Activated CD8-positive, alpha-beta T cell treated with anti-CD3 and anti-CD28 coated beads for 36 hours (primary cell): ENCODE results near the gene PTPRN2. TPM values are rescaled to one million over a fixed set of nuclear protein-coding genes. Genes with fewer than 3 reads are reported as not detected.

Experiments used
- ATAC-seq: fragments of 200-7000 bp; cut with Tn5 transposase; one replicate; pipeline ENCODE4 v1.10.0; 2021; ENCODE audit warnings: mild to moderate bottlenecking, moderate library complexity
- CTCF ChIA-PET: fragments of 350-600 bp; sonication (Branson Sonifier 250); formaldehyde crosslinking; loops from one replicate; lab custom pipeline; 2021; ENCODE audit warnings: antibody characterized with exemption; lab: Charles Lee
- POLR2A ChIA-PET: fragments of 350-600 bp; sonication (Branson Sonifier 250); formaldehyde crosslinking; loops from one replicate; lab custom pipeline; 2021; ENCODE audit warnings: antibody characterized with exemption; lab: Charles Lee
- DNase-seq: peaks from one replicate; pipeline ENCODE4 v3.0.0-alpha.2; 2020
- H3K27ac Mint-ChIP-seq: one replicate; pipeline ENCODE4 v1.8.0; 2021; ENCODE audit warnings: mild to moderate bottlenecking, mixed read lengths
- H3K27me3 Mint-ChIP-seq: one replicate; pipeline ENCODE4 v1.8.0; 2021; ENCODE audit warnings: mixed read lengths
- H3K36me3 Mint-ChIP-seq: one replicate; pipeline ENCODE4 v1.8.0; 2021; ENCODE audit warnings: low read depth, mixed read lengths
- H3K4me1 Mint-ChIP-seq: one replicate; pipeline ENCODE4 v1.8.0; 2021; ENCODE audit warnings: low read depth, mixed read lengths
- H3K4me3 Mint-ChIP-seq: one replicate; pipeline ENCODE4 v1.8.0; 2021; ENCODE audit warnings: mild to moderate bottlenecking, moderate library complexity, mixed read lengths
- H3K9me3 Mint-ChIP-seq: one replicate; pipeline ENCODE4 v1.8.0; 2021; ENCODE audit warnings: mixed read lengths
- intact Hi-C: fragments of 100-400 bp; cut with micrococcal nuclease; formaldehyde crosslinking; loops from one replicate; pipeline ENCODE4 v1.10.0; 2022
- total RNA-seq, 2 experiments: library from RNA; stranded (reverse); gene quantifications; one replicate each; pipeline ENCODE4 v1.2.3, GENCODE V29; 2021
- TF ChIP-seq, protein P1 (sequence below): fragments of 200-600 bp; IDR thresholded peaks from one replicate; pipeline ENCODE4 v1.8.0; 2022; ENCODE audit warnings: antibody characterized with exemption, mild to moderate bottlenecking

Gene PTPRN2
- total RNA-seq, 2 experiments from 2014 or later = 0.49 to 0.65 TPM

DNA sequence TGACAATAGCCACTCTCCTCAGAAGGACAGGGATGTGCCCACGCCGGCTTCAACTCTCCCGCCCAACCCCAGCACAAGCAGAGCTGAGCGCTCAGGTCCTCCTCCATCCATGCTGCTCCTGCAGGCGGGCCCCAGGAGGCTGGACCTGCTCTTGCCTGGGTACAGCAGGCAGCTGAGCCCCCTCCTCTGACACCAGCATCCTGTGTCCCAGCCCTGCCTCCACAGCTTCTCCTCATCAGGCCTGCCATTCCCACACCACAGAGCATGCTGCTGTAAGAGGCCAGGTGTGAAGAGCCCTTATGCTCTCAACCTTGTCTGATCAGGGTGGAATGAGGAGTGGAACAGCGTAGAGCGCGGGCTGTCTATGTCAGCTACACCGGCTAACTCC lies 302.2 kb downstream of the PTPRN2 start:
- ChIA-PET POLR2A (no interaction called here), CTCF (no interaction called here)
- DNase-seq (no peak), ATAC-seq (no peak)
- no peak overlapping the region for H3K27ac Mint-ChIP-seq
- no peaks in the 10 kb centered on the region for H3K36me3 Mint-ChIP-seq
- peaks cover 28% of the 10 kb centered on the region for H3K9me3 Mint-ChIP-seq
- H3K4me1 Mint-ChIP-seq = no peaks in the 10 kb centered on the region
- TF ChIP-seq, protein P1, sequence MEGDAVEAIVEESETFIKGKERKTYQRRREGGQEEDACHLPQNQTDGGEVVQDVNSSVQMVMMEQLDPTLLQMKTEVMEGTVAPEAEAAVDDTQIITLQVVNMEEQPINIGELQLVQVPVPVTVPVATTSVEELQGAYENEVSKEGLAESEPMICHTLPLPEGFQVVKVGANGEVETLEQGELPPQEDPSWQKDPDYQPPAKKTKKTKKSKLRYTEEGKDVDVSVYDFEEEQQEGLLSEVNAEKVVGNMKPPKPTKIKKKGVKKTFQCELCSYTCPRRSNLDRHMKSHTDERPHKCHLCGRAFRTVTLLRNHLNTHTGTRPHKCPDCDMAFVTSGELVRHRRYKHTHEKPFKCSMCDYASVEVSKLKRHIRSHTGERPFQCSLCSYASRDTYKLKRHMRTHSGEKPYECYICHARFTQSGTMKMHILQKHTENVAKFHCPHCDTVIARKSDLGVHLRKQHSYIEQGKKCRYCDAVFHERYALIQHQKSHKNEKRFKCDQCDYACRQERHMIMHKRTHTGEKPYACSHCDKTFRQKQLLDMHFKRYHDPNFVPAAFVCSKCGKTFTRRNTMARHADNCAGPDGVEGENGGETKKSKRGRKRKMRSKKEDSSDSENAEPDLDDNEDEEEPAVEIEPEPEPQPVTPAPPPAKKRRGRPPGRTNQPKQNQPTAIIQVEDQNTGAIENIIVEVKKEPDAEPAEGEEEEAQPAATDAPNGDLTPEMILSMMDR = no peak
- intact Hi-C loops = no loop called here
- no peak overlapping the region for H3K4me3 Mint-ChIP-seq
- H3K27me3 Mint-ChIP-seq = no peaks in the 10 kb centered on the region

DNA sequence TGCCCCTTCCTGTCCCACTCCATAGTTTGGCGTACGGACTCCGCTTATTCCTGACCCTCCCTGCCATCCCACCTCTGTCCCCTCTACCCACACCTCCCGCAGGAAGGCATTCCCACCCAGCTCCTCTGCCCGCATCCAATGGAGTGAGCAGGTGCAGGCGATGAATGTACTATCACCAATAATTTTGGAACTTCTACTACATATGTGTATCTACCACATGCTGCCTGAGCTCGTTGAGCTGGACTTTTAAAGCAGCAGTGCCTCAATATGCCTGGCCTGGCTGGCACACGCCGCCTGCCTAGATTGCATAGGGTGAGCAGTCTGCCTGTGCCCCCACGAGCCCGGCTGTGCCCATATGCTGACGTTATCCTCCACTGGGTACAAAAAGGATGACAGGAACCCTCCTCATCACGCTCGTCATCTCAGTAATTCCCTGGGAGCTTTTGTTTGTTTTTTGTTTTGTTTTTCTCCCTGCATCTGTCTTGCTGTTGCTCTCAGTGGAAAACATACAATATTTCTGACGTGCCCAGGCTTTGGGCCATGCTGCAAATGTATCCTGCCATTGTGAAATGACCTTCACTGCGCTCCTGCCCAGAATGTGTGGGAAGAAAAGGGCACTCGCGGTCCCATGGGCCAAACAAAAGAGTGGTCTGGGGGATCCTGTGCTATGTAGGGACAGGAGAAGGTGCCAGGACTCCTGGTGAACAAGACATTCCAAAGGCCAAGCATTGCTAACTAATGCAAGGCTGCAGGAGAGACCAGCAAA lies 302.8 kb downstream of the PTPRN2 start:
- CTCF ChIA-PET = no interaction called here
- DNase-seq = no peak
- TF ChIP-seq, protein P1 = no peak
- no peak for ATAC-seq
- intact Hi-C loops = no loop called here
- Mint-ChIP-seq H3K9me3 (peaks cover 27% of the 10 kb centered on the region), H3K4me1 (no peaks in the 10 kb centered on the region), H3K4me3 (no peak overlapping the region), H3K27ac (no peak overlapping the region), H3K36me3 (no peaks in the 10 kb centered on the region), H3K27me3 (no peaks in the 10 kb centered on the region)
- POLR2A ChIA-PET = no interaction called here

DNA sequence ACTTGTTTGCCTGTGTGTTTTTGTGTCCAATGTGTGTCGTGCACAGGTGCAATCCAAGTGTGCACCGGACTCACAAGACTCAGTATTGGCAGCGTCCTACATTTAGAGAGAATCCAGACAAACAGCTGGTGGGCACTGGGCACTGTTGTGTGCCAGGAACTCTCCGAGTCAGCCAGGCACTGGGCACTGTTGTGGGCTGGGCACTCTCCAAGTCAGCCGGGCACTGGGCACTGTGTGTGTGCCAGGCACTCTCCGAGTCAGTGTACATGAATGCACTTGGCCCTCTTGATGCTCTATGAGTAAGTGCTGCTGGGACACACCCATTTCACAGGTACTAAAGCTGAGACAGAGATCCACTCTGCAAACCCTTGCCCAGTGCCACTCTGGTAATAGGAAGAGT lies 303.5 kb downstream of the PTPRN2 start:
- ChIA-PET POLR2A (no interaction called here), CTCF (no interaction called here)
- ATAC-seq = no peak
- TF ChIP-seq, protein P1 = no peak
- Mint-ChIP-seq H3K4me3 (no peak overlapping the region), H3K27ac (no peak overlapping the region), H3K4me1 (no peaks in the 10 kb centered on the region), H3K27me3 (no peaks in the 10 kb centered on the region), H3K9me3 (peaks cover 21% of the 10 kb centered on the region), H3K36me3 (no peaks in the 10 kb centered on the region)
- no peak for DNase-seq
- intact Hi-C loops = no loop called here

DNA sequence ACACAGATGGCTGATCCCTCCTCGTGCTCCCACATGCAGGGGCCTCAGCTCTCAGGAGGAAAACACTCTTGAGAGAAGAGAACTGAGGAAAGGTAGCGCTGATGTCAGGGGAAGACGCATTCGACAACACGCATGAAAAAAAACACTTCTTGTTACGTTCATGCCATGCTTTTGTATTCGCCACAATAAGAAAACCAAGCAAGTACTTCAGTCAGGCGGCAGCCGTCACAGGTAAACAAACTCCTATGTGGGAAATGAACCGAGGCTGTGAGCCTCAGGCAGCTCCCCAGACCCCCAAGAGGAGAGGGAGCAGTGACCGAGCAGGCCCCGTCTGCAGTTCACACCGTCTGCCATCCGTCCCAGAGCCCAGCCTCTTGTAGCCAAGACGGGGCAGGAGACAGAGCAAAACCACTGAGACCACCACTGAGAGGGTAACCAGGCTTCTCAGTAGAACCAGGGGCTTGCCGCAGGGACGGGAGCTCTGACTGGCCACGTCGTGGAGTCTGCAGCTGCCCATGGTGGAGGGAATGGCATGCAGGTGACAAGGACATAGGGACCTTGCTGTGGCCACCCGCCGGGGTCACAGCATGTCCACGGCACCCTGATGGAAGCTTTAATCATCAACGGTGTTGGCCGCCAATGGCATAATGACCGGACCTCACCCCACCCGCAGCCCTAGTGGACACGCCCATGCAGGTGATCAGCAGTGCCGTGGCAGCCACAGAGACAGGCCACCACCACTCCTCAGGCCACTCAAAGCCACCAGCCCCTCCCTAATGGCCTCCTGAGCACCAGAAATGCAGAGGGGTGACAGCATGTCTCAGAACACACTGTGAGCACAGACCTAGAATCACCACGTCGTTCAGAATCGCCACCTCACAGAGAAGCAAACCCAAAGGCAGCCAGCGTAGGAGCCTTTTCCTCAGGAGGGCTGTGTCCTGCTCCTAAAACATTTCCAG lies 304.3 kb downstream of the PTPRN2 start:
- H3K4me1 Mint-ChIP-seq = no peaks in the 10 kb centered on the region
- TF ChIP-seq, protein P1 = no peak
- ATAC-seq (no peak), DNase-seq (no peak)
- intact Hi-C loops = no loop called here
- H3K27ac Mint-ChIP-seq = no peak overlapping the region
- H3K9me3 Mint-ChIP-seq = peaks cover 14% of the 10 kb centered on the region
- H3K27me3 Mint-ChIP-seq = no peaks in the 10 kb centered on the region
- ChIA-PET POLR2A (no interaction called here), CTCF (no interaction called here)
- H3K4me3 Mint-ChIP-seq = no peak overlapping the region
- no peaks in the 10 kb centered on the region for H3K36me3 Mint-ChIP-seq
